ENCODE results near the gene DGCR8. TPM values are rescaled to one million over a fixed set of nuclear protein-coding genes. Genes with fewer than 3 reads are reported as not detected.

Gene DGCR8
- 16.2 and 20.1 TPM in 2 replicates for total RNA-seq (2014; rRNA removed; shearing (Covaris generic))

DNA sequence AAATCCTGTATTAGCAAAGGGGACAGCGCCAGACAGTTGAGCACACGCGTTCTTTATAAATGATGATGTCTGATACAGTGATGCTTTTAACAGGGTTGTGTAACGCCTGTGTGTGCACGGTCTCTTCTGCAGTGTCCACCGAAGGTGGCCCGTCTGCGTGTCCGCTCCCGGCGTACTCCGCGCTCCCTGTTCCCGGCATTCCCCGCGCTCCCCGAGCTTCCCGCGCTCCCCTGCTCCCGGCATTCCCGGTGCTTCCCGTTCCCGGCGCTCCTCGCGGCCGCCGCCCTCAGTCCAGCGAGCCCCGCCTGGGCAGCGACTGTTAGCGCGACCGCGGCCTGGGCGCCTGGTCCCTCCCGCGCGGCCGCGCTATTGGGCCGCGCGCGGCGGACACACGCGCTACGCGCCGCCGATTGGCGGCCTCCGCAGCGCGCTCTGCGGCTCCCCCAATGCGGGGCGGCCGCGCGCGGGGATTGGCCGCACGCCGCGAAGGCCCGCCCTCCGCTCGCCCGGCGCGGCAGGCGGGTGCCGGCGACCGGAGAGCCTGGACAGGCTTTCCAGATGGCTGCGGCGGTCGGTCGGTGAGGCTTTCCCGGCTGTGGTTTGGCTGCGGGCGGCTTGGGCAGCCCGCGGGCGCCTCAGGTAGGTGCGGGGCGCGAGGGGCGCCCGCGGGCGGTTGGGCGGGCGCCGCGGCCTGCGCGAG lies at the start of gene DGCR8:
DGCR8 (plus strand) TSS at position 497 of the 700 bp plus-strand sequence. CDS start 5,723 bp downstream, outside the sequence.
- DNase-seq (ENCODE audit: low spot score): peak; percentile 70

DNA sequence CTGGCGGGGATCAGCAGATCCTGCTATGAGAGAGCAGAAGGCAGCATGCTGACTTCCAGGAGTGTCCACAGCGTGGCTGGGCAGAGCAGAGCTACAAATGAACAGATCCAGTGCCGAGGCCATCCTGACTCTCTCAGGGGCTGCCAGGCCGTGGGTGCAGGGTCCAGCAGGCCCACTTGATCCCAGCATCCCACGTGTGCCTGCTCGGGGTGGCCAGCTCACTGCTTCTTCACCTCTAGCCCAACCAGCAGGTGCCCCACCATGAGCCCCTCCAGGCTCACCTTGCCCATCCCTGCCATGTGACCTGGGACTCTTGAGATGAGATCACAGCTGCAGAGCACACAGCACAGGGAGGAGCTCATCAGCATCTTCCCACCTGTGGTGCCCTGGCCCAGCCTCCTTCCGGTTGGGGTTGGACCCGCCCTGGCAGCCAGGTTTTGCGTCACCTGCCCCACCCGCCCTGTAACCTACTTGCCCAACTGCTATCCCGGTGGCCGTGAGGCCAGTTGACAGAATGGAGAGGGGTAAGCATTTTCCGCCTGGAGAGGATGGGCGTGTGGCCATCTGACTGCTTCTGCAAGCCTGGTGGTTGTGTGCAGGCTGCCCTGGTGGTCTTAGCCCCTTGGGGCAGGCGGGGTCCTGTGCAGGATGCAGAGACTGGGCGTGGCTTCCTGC lies 48.2 kb upstream of the DGCR8 start:
- DNase-seq (ENCODE audit: low spot score): no peak

DNA sequence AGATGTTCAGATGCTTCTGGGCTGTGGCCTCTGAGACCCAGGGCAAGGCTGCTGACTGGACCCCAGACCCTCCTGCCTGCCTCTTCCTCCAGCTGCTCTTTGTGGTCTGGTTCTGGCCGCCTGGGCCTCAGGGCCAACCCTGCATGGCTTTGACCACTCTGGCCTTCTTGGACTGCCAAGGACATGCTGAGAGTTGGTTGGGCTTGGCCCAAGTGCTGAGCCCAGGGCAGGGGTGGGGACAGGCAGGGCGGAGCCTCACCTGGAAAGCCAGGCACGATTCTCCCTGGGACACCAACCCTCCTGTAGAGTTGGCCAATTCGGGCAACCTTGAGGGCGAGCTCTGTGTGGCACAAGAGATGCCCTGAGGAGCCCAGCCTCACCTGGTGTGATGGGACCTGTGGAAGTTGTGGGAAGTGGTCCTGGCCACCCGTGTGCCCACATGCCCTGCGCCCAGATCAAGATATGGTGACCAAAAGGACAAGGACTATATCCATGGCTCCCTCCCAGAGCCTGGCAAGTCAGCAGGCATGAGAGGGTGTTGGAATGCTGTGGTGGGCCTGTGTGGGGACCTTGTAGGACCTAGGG lies 47.5 kb upstream of the DGCR8 start:
- no peak for DNase-seq (ENCODE audit: low spot score)

DNA sequence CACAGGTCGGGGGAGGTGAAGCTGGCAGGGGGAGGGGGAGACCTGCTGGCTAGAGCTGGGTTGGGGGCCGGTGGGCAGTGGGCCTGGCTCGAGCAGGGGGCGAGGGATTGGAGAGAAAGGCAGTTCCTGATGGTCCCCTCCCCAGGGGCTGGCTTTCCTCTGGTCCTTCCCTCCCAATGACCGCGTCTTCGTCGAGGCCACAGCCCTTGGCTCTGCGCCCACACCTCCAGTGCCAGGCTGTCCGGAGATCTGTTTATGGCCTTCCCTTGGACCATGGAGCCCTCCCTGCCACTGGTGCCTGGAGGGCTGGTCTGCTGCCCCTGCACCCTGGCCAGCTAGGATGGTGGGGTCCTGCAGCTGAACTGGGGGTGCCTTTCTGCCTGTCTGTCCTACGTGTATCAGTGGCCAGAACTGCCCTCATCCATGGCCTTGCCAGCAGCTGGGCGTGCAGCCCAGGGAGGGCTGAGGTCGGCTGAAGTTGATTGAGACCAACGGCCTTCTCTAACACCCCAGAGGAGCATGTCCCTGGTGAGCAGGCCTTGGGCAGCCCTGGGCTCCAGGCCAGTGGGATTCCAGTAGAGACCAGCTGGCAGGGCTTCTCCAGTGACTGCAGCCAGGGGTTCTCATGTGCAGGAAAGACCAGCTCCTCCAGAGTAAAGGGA lies 46.9 kb upstream of the DGCR8 start:
- no peak for DNase-seq (ENCODE audit: low spot score)

DNA sequence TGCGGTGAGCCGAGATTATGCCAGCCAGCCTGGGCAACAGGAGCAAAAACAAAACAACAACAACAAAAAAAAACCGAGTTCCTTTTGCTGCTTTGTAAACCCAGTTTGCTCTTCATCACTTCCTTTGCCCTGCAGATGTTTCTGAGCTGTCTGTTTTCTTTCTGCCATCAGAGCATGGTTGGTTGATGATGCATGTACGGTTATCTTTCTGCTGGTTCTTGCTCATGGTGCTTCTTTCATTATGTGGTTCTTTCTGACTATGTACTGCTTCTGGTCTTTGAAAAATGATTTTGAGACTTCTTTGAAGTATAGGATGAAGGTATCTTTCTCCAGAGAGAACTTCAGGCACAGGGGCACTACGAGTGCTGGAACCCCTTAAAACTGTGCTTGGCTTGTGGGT lies 45.9 kb upstream of the DGCR8 start:
- DNase-seq (ENCODE audit: low spot score): no peak

DNA sequence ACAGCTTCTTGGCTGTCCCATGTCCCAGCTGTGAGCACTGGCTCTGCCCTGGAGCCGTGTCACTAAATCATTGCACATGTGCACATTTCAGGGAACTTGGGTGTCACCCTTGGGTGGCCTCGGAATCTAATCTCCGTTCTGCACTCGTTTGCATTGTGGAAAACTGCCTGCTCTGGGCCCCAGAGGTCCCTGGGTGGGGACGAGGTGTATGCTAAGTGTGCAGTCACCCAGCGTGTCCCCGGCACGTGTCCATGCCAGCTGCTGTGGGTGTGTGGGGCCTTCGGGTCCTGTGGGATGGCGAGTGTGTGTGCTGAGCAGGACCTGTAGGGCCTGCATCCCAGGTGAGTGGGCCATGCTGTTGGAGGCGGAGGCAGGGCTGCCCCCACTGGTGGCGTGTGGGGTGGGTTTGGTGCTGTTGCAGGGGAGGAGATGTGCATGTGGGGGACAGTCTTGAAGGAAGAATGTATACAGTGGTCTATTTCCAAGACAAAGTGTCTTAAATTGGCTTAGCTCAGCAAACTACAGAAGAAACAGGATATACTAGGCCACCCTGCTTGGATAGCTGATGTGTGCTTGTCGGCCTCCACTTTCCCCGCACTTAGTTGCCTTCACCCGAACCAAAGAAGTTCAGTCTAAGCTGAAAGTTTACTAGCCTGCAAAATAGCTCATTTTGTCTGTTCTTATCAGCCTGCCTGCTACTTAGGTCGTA lies 44.5 kb upstream of the DGCR8 start:
- no peak for DNase-seq (ENCODE audit: low spot score)

DNA sequence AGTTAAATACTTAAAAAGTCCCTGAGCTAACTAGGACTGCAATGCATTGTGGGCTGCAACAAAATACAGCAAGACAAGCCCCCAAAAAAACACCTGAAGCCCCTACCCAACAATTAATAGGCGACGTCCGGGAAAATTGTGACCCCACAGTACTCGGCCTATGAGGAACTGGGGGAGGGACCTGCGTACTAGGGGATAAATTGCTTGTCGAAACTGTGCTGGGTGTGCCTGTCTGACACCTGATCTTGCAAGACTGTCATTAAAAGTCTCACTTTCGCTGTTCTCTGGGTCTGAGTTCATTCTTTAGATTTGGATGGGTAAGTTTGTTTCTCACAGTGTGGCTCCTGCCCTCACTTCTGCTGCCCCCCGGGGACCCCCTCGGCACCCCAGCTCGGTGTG lies 44.0 kb upstream of the DGCR8 start:
- DNase-seq (ENCODE audit: low spot score): no peak

DNA sequence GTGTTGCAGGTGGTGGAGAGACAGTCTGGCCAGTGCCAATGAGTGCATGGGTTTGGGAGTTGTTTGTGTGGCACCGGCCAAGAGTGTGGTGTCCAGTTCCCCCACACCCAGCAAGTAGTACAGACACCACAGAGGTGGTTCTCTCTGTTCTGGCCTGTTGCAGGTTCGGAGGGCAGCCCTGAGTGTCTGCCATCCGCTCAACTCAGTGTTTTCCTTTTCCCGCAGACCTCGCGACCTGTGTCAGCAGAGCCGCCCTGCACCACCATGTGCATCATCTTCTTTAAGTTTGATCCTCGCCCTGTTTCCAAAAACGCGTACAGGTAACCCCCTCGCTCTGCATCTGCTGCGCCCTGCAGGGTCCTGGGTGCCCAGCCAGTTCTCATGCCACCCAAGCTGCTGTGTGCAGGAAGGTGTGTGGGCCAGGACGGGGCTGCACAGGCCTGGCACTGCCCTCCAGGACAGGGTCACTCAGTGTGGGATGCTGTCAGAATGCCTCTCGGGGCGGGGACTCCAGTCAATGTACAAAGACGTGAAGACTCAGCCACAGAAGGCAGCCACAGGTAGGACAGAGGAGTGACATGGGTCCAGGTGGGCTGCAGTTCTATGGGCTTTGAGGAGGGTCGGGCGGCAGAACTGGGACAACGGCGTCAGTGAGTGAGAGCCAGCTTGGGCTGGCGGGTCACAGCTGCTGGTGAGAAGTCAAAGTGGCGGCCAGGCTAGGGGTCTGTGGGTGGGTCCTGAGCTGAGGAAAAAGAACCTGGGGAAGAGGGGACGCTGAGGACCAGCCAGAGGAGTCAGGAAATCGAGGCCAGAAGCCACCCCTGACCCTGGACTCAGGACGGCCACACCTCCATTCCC lies 43.3 kb upstream of the DGCR8 start:
- DNase-seq (ENCODE audit: low spot score): no peak

DNA sequence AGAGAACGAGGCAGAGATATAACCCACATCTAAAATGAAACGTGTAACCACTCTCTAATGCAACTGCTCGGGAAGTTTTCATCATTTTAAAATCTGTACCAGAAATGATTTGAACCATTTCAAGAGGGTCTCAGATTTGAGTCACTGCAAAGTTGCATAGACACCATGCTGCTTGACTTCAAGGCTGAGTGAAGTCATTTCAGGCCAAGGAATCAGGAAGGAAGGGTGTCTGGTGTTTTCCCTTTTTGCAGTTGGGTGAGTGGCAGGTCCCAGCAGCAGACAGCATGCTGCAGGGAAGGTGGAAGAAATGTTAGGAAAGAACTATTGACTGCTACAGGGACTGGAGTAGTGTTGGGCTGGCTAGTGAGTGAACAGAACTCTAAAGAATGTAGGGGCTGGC lies 42.6 kb upstream of the DGCR8 start:
- no peak for DNase-seq (ENCODE audit: low spot score)

DNA sequence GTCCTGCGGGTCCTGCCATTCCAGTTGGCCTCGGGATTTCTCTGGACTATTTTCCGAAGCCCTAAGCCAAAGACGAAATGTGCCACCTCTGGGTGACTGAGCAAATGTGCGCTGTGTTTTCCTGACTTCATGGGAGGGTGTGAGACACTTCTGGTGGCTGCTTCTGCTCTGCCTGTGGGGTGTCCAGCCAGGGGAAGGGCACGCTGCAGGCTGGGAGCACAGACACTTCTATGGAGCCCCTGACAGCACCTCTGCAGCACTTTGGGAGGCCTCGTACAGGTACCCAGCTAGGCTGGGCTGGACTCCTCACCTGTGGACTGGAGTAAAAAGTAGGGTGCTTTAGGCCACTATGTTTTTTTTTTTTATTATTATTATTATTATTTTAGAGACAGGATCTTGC lies 41.5 kb upstream of the DGCR8 start:
- DNase-seq (ENCODE audit: low spot score): no peak

DNA sequence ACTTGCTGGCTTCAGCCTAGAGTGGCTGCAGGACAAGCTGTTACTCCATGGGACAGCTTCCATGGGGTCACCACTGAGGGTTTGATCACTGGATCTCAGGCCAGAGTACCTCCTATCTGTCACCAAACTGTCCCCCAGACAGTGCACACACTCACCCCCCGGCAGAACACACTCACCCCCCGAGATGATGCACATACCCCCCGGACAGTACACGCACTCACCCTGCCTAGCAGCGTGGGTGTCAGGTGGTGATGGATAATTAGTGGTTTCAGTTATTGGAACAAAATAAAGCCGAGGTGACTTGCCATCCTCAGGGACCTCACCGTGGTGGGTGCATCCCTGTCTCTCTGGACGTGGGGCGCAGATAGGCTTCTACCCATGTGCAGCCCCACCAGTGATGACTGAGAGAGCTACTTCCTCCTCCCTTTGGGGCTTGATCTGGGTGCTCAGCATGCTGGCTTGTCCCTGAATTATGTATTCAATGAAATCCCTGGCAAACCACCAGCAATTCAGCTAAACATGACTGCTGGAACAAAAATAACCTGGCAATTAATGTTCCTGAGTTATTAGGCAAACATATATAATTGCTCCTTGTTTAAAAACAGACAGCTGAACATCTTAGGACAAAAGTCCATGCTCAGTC lies 40.2 kb upstream of the DGCR8 start:
- DNase-seq (ENCODE audit: low spot score): no peak

DNA sequence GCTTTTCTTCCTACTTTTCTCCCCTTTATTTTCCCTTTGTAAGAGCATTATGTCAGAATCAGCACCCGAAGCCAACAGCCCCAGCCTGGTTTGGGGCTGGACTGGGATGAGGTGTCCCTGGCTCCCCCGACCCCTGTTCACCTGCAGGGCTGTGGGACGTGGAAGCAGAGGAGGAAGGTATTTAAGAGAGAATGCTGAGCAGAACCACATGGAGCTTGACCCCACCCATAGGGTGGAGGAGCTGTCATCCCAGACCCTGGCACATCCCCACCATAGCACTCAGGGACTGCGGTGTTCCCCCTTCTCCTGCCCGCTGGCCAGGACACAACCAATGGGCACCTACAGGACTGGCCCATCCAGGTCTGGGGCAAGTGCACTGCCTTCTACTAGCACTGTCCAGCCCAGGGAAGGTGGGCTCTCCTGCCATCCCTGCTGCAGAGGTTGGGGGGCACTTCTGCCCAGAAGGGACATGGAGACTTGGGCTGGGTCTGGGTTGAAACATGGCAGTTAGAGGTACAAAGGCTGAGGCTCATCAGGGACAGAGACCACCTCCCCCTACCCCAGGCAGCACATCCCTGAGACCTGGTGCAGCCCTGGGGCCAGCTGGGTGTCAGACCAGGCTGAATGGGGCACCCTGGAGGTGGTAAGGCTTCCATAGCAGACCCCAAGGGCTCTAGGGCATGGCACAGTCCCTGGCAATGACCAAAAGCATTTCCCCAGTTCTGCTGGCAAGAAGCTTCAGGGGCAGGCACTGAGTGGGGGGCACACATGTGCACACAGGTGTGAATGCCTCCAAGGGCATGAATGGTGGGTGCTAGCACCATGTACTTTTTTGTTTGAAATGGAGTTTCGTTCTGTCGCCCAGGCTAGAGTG lies 39.5 kb upstream of the DGCR8 start:
- DNase-seq (ENCODE audit: low spot score): no peak

DNA sequence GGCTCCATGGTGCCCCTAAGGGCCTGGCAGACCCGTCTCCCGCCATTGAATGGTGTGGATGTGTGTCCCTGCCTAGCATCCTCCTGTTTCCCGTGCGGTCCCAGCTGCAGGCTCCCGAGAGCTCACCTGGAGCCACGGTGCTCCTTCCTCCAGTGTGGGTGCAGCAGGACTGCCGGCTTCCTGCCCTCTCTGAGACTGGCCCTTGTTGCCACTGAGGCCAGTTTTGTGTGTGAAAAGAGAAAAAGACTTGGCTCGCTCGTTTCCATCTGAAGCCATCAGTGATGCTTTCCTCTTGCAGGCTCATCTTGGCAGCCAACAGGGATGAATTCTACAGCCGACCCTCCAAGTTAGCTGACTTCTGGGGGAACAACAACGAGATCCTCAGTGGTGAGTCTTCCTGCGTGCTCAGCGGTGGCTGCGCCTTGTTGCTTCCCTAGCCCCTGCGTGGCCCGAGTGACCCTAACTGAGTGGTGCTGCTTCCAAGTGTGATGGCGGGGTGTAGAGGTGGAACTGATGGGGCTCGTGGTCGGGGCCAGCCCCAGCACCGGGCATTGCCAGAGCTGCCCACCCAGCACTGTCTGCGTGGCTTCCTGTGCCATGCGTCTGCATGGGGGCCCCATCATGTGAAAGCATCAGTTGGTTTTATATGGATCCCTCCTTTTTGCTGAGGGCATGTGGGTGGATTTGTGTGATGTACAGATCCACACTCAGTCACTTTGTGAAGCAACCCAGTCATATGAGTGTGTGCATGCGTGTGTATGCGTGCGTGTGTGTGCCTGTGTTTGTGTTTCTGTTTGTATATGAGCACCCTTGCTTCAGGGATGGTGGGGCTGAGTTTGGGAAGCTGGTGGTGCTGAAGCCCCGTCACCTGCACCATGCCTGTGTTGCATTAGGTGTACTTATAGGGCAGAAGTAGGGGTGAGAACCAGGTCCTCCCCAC lies 36.7 kb upstream of the DGCR8 start:
- DNase-seq (ENCODE audit: low spot score): no peak

DNA sequence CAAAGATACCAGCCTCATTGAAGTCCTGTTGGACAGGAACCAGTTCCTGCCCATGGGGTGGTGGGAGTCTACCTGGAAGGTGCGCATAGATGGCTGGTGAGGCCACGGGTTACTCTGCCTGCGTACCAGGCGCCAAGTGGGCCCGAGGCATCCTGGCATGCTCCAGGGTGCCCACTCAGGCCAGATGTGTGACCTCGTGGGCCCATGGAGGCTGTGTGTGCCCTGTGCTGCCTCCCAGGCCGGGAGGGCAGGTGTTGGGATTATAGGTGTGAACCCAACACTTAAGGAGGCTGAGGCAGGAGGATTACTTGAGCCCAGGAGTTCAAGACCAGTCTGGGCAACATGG lies 36.1 kb upstream of the DGCR8 start:
- DNase-seq (ENCODE audit: low spot score): no peak

DNA sequence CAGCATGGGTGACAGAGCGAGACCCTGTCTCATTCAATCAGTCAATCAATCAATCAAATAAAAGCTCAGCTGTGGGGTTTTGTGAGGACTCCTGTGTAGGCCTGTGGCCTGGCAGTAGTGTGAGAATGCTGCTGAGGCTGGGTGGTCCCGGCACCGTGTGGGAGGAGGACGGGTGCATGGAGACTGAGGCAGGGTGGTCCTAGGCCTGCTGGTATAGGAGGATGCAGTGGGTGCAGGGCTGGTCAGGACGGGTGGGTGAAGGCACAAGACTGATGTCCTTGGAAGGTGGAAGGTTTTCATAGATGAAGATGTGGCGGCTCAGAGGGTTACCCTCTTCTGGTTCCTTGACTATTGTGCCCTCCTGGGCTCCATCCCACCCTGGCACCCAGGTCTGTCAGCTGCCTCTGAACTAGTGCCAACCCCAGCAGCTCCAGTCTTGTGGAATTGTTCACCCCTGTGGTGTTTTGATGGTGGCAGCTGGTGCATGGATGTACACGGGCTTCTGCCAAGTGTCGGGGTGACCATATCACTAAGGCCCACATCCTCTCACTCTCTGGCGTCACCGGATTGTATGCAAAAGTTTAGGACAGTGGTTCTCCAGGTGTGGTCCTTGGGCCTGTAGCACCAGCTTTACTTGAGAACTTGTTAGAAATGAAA lies 35.4 kb upstream of the DGCR8 start:
- no peak for DNase-seq (ENCODE audit: low spot score)

DNA sequence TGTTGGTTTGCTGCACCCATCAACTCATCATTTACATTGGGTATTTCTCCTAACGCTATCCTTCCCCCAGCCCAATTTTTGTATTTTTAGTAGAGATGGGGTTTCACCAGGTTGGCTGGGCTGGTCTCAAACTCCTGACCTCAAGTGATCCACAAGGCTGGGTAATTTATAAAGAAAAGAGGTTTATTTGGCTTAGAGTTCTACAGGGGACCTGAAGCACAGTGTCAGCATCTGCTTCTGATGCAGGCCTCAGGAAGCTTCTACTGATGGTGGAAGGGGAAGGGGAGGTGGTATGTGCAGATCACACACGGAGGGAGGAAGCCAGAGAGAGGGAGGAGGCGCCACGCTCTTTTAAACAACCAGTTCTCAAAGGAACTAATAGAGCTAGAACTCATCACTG lies 33.3 kb upstream of the DGCR8 start:
- DNase-seq (ENCODE audit: low spot score): no peak

DNA sequence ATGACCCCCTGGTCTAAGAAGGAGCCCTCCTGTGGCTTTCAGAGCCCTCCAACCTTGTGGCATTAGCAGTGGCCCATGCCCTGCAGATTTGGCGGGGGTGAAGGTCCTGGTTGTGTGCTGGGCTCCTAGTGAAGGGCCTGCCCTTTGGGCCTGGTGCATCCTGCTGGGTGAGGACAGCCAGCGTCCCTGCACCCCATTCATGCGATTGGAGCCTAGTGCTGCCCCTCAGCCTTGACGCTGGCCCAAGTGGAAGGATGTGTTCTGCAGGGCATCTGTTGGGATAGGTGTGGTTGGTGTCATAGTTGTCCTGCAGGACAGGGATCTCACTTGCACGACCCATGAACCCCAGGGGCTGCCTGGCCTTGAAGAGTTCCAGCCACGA lies 28.1 kb upstream of the DGCR8 start:
- no peak for DNase-seq (ENCODE audit: low spot score)

All from A172 (cell line).